HG03565 (cell line): Measurements from ENCODE around the gene KCNG4.

Source experiments
- ATAC-seq: cut with Tn5 transposase; IDR thresholded peaks from one replicate; pipeline ENCODE4 v1.9.1; 2021; ENCODE audit warnings: mild to moderate bottlenecking, moderate library complexity; ENCODE audit not compliant: unreplicated experiment

The KCNG4 gene

DNA sequence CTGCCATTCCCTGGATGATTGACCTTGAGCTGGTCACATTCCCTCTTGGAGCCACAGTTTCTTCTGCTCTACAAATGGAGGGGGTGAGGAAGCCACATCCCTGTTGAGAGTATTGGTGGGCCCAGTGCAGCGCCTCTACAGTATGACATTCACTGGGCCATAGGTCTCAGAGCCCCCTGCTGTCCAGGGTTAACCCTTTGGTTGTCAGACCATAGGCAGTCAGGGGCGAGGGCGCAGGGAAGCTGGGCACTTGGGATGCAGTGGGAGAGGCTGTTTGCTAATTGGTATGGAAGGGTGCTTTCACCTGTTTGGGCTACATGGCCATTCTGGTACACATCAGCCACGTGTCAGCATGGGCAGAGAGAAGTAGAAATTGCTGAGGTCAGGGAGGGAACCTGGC lies 27.6 kb upstream of the KCNG4 start:
- ATAC-seq: no peak

GRCh38 chr16:84266451-84266850 lies 26.6 kb upstream of the KCNG4 start:
- no peak for ATAC-seq

DNA sequence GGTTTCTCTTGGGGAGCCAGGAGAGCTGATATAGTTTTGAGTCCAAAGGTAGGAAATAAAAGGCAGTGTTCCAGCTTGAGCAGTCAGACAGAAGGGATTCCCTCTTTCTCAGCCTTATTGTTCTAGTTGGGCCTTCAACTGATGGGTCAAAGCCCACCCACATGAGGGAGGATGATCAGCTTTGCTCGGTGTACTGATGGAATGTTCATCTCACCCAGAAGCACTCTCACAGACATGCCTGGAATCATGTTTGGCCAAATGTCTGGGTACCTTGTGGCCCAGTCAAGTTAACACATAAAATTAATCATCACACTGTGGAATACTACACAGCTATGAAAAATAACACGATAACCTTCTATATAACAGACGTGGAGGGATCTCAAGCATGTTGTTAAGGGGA lies 23.1 kb upstream of the KCNG4 start:
- ATAC-seq: no peak

GRCh38 chr16:84262031-84262430 lies 22.2 kb upstream of the KCNG4 start:
- ATAC-seq: no peak

- no peak for ATAC-seq
Measured at GRCh38 chr16:84260766-84261554, 21.1 kb upstream of the KCNG4 start.

- no peak for ATAC-seq
Measured at GRCh38 chr16:84259691-84260090, 19.9 kb upstream of the KCNG4 start.

GRCh38 chr16:84258266-84258665 lies 18.5 kb upstream of the KCNG4 start:
- ATAC-seq: no peak

- no peak for ATAC-seq
Measured at GRCh38 chr16:84255050-84255810, 15.4 kb upstream of the KCNG4 start.

DNA sequence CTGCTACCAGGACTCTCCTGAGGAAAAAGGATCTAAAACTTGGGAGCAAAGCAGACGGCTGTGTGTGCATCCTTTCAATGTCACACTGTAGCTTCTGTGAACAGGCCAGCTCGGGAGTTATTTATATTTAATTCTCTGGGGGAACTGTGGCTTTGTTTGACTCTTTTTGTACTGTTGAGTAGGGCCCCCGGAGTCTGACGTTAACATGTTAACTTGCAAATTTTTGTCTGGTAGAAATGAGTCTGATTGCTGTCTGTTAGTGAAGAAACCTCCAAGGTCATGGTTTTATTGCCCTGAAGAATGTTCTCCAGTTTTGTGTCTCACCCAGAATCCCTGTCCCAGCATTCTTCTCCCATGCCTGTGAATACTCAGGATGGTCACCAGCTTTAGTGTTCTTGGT lies 14.2 kb upstream of the KCNG4 start:
- no peak for ATAC-seq

GRCh38 chr16:84253173-84253572 lies 13.4 kb upstream of the KCNG4 start:
- ATAC-seq: no peak

DNA sequence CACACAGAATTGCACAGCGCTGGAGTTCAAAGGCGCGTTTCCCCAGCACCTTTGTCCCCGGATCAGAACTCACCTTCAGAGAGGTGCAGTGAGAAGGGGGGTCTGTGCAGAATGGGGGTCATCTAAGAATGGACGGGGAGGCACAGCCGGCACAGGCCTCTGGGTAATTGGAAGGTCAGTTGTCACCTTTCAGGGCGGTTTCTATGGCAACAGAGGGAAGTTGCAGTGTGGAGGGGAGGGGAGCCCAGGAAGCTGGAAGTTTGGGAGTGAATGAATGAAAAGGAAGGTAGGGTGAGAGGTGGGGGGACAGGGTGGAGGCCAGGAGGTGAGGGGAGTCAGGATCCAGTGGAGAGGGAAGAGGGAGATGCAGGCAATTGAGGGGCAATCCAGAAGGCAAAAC lies 12.4 kb upstream of the KCNG4 start:
- ATAC-seq: no peak

- ATAC-seq: no peak
Measured at GRCh38 chr16:84247844-84248243, 8.0 kb upstream of the KCNG4 start.

- ATAC-seq: no peak
Measured at GRCh38 chr16:84247331-84247730, 7.5 kb upstream of the KCNG4 start.

GRCh38 chr16:84246679-84247077 lies 6.9 kb upstream of the KCNG4 start:
- ATAC-seq: no peak

DNA sequence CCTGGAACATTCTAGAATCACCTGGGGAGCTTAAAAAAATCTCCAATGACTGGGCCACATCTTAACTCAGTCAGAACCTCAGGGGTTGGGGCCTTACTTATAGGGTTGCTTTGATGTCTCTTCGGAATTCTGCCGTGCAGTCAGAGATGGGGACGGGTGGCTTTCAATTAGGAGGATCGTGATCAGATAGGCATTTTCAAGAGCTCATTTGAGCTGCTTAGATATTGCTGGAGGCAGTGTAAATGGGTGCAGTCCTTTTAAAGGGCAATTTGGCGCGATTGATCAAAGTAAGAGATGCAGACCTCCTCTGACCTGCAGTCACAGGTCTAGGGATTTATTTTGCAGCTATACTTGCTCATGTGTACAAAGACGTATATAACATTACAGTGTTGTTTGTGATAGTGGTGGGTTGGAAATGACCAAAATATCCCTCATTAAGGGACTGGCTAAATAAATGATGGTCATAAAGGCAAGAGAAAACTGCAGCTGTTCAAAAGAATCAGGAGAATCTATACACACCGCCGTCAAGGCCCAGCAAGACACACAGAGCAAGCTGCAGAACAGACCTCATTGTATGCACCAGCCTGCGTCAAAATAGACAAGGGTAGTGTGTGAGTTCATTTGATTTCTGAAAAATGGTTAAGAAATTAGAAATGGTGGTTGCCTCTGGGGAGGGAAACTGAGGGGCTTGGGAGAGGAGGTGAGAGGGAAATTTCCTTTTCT lies 6.3 kb upstream of the KCNG4 start:
- ATAC-seq: no peak

DNA sequence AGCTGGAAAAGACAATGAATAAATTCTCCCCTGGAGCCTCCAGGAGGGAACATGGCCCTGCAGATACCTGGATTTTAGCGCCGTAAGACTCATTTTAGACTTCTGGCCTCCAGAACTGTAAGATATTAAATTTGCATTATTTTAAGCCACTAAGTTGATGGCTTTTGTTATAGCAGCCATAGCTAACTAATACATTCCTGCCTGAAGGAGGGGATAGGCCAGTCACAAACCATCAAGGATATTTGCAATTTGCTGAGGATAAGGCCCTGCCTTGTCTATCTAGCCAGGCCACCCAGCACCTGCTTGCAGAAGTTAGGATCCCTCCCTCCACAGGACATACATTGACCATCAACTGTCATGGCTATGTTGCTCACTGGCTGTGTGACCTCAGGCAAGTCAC lies 4.9 kb upstream of the KCNG4 start:
- ATAC-seq: no peak

DNA sequence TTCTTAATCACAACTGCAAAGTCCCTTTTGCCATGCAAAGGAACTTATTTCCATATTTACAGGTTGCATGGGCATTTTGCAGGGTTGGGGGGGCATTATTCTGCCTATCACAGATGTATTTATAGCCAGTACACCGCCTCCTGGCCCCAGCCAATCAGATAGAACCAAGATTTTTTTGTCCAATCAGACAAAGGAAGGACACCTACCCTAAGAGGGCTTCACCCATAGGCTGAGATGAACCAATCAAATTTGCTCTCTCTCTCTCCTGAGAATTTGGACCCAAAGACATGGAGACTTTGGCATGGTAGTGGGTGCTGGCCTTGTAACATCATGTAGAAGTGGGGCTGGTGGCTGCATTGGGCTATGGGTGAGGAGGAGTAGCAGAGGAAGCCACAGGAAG lies 3.9 kb upstream of the KCNG4 start:
- no peak for ATAC-seq

- no peak for ATAC-seq
Measured at GRCh38 chr16:84242839-84243238, 3.0 kb upstream of the KCNG4 start.

DNA sequence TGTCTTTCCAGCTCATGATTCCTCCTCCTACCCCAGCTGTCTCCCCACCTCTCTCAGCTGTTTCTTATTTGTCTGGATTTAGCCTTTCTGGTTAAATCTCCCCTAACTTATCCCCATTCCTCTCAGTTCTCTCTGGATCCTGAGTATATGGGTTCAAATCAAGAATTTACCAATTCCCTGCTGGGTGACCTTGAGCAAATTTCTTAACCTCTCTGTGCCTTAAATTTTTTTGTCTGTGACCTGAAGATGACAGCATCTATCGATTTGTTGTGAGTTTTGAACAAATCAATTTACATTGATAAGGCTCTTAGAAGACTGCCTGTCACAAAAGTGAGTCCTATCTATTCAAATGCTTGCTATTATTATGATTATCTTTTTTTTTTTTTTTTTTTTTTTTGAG lies 2.0 kb upstream of the KCNG4 start:
- ATAC-seq: no peak

GRCh38 chr16:84240455-84240854 lies 643 bp upstream of the KCNG4 start:
- no peak for ATAC-seq

DNA sequence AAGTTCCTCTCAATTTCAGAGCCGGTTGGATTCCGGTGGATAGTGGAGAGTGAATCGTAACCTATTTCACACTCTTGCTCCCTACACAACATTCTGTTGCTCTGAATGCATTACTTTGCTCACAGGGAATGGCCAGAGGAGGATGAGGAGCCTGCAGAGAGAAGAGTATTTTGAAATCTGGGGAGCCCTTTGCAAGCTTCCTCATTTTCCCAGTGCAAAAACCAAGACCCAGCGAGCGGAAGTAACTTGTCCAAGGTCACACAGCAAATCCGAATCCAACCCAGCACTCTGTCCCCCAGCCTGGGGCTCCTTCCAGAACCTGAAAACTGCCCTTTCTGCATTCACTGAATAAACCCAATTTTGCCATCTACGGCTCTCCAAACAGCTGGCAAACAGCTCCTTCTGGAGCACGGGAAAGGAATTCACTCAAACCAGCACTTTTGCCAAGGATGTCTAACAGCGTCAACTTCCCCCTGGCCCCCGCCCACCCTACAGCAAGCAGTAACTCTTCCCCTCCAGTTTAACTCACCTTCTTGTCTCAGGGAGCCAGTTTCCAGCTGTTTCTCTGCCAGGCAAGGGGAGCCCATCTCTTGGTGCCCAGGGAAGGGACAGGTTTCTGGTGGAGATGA lies 557 bp downstream of the KCNG4 start:
- ATAC-seq: no peak
